Osteoblast (primary cell): ENCODE results near the gene ZBTB9. TPM values are rescaled to one million over a fixed set of nuclear protein-coding genes. Genes with fewer than 3 reads are reported as not detected.

Experiments
- DNase-seq: peaks from one replicate; pipeline ENCODE4 v3.0.0; 2011; ENCODE audit warnings: low spot score, mixed read lengths; ENCODE audit not compliant: insufficient read length; ENCODE audit errors: missing footprints
- H2AFZ ChIP-seq: 2 replicates; pipeline ENCODE4 v1.6.0; 2011; ENCODE audit warnings: mild to moderate bottlenecking, low read length
- H3K27ac ChIP-seq: 2 replicates; pipeline ENCODE4 v1.5.1; 2011; ENCODE audit warnings: mild to moderate bottlenecking, low read depth, low read length, moderate library complexity
- H3K27me3 ChIP-seq: 2 replicates; pipeline ENCODE4 v1.6.0; 2012; ENCODE audit warnings: mild to moderate bottlenecking, control low read depth, inconsistent platforms, low read length, moderate library complexity; ENCODE audit not compliant: insufficient read depth
- H3K36me3 ChIP-seq: 2 replicates; pipeline ENCODE4 v1.5.1; 2011; ENCODE audit warnings: mild to moderate bottlenecking, low read length, control low read depth, moderate library complexity; ENCODE audit not compliant: insufficient read depth
- H3K4me1 ChIP-seq: 2 replicates; pipeline ENCODE4 v1.5.1; 2011; ENCODE audit warnings: mild to moderate bottlenecking, low read length, control low read depth, moderate library complexity; ENCODE audit not compliant: insufficient read depth
- H3K4me2 ChIP-seq: 2 replicates; pipeline ENCODE4 v1.6.0; 2011; ENCODE audit warnings: mild to moderate bottlenecking, low read length; ENCODE audit not compliant: insufficient read depth
- H3K4me3 ChIP-seq: fragments of 200-600 bp; sonication (generic); 3 replicates; pipeline ENCODE4 v1.5.1; 2012; ENCODE audit warnings: mild to moderate bottlenecking, low read length, inconsistent platforms; ENCODE audit not compliant: insufficient read depth
- H3K79me2 ChIP-seq: 2 replicates; pipeline ENCODE4 v1.6.0; 2012; ENCODE audit warnings: mild to moderate bottlenecking, low read length, control low read depth, inconsistent platforms; ENCODE audit not compliant: insufficient read depth
- H3K9me3 ChIP-seq: 2 replicates; pipeline ENCODE4 v1.5.1; 2011; ENCODE audit warnings: low read depth, low read length, control low read depth
- H4K20me1 ChIP-seq: 2 replicates; pipeline ENCODE4 v1.6.0; 2012; ENCODE audit warnings: mild to moderate bottlenecking, low read length, control low read depth; ENCODE audit not compliant: insufficient read depth
- total RNA-seq: library from RNA; depleted of rRNA; stranded (reverse); fragments of >200 nt; gene quantifications from 2 replicates; pipeline ENCODE4 v1.2.3, GENCODE V29; 2012
- TF ChIP-seq, protein P1 (sequence below): IDR thresholded peaks from 2 replicates; pipeline ENCODE4 v1.5.1; 2011; ENCODE audit warnings: mild to moderate bottlenecking, low read depth, low read length, moderate library complexity; ENCODE audit errors: extremely low read depth

The ZBTB9 gene
- total RNA-seq, 1 donor, result 4.7 TPM

GRCh38 chr6:33413241-33414120, 40.9 kb upstream of the ZBTB9 start:
- Histone ChIP-seq H3K27ac (peak overlapping the region; percentile 7), H3K36me3 (peaks cover 45% of the 10 kb centered on the region), H4K20me1 (peaks cover 27% of the 10 kb centered on the region), H3K4me1 (peaks cover 39% of the 10 kb centered on the region), H3K4me3 (no peak overlapping the region), H2AFZ (no peak overlapping the region), H3K4me2 (no peak overlapping the region), H3K79me2 (peaks cover 68% of the 10 kb centered on the region), H3K9me3 (no peaks in the 10 kb centered on the region), H3K27me3 (no peaks in the 10 kb centered on the region)
- TF ChIP-seq, protein P1, sequence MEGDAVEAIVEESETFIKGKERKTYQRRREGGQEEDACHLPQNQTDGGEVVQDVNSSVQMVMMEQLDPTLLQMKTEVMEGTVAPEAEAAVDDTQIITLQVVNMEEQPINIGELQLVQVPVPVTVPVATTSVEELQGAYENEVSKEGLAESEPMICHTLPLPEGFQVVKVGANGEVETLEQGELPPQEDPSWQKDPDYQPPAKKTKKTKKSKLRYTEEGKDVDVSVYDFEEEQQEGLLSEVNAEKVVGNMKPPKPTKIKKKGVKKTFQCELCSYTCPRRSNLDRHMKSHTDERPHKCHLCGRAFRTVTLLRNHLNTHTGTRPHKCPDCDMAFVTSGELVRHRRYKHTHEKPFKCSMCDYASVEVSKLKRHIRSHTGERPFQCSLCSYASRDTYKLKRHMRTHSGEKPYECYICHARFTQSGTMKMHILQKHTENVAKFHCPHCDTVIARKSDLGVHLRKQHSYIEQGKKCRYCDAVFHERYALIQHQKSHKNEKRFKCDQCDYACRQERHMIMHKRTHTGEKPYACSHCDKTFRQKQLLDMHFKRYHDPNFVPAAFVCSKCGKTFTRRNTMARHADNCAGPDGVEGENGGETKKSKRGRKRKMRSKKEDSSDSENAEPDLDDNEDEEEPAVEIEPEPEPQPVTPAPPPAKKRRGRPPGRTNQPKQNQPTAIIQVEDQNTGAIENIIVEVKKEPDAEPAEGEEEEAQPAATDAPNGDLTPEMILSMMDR, result no peak
- peak; percentile 69 for DNase-seq

DNA sequence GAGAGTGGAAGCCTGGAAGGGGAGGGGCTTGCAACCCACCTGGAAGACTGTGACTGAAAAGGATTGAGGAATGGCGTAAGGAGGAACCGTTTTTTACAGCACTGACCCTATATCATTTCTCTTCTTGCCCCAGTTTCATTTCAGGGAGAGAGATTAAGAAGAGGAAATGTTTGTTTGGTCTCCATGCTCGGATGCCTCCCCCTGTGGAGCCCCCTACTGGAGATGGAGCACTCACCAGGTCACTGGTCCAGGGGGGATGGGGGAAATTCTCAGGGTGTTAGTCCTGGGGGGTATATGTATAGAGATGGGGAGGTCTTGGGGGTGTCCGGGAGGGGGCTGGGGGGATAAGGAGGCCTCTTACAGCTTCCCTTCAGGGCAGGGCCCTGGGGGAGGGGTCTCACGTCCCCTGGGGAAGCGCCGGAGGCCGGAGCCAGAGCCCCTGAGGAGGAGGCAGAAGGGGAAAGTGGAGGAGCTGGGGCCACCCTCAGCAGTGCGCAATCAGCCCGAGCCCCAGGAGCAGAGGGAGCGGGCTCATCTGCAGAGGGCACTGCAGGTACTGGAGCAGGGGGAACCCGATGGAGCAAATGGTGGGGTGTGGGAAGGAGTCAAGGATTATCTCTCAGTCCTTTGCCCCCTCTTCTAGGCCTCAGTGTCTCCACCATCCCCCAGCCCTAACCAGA, 39.6 kb upstream of the ZBTB9 start:
- Histone ChIP-seq H3K9me3 (no peaks in the 10 kb centered on the region), H3K4me3 (no peak overlapping the region), H3K4me1 (peaks cover 49% of the 10 kb centered on the region), H4K20me1 (peaks cover 27% of the 10 kb centered on the region), H3K36me3 (peaks cover 45% of the 10 kb centered on the region), H2AFZ (no peak overlapping the region), H3K27ac (peak overlapping the region; percentile 100), H3K79me2 (peaks cover 80% of the 10 kb centered on the region), H3K4me2 (peak overlapping the region; percentile 80), H3K27me3 (no peaks in the 10 kb centered on the region)
- TF ChIP-seq, protein P1, result peak; percentile 51
- peak; percentile 79 for DNase-seq

DNA sequence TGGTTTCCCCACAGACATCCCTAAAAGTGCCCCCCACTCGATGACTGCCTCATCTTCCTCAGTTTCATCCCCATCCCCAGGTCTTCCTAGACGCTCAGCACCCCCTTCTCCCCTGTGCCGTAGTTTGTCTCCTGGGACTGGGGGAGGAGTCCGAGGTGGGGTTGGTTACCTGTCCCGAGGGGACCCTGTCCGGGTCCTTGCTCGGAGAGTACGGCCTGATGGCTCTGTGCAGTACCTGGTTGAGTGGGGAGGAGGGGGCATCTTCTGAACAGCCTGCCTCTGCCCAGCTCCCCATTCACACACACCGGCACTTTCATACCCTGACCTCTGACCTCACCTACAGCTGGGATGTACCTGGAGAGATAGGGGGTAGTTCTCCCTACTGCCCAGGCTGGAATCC, 38.5 kb upstream of the ZBTB9 start:
- Histone ChIP-seq H3K27ac (peak overlapping the region; percentile 100), H3K36me3 (peaks cover 45% of the 10 kb centered on the region), H3K9me3 (no peaks in the 10 kb centered on the region), H3K4me3 (peak overlapping the region; percentile 99), H4K20me1 (peaks cover 27% of the 10 kb centered on the region), H3K4me1 (peaks cover 48% of the 10 kb centered on the region), H3K4me2 (peak overlapping the region; percentile 80), H2AFZ (no peak overlapping the region), H3K27me3 (no peaks in the 10 kb centered on the region), H3K79me2 (peaks cover 86% of the 10 kb centered on the region)
- TF ChIP-seq, protein P1, result no peak
- peak; percentile 30 for DNase-seq
